ENCODE results near the gene CACHD1.

Gene CACHD1

GRCh38 chr1:64486193-64486592, 16.3 kb downstream of the CACHD1 start:
- TF ChIP-seq CTCF (IDR thresholded peaks at IDR 0.05; ENCODE audit: insufficient read depth, low read length), result no peak
- TF ChIP-seq REST (IDR thresholded peaks at IDR 0.05; ENCODE audit: insufficient replicate concordance, low read depth), result no peak
- no peak for TF ChIP-seq SPI1 (IDR thresholded peaks at IDR 0.05; ENCODE audit: borderline replicate concordance, low read depth)
- TF ChIP-seq GABPA (IDR thresholded peaks at IDR 0.05; ENCODE audit: low read depth), result no peak
- no peak for TF ChIP-seq POLR2AphosphoS5 (IDR thresholded peaks at IDR 0.05; ENCODE audit: low read depth)
- Histone ChIP-seq H3K27me3 (ENCODE audit: insufficient read depth, poor library complexity, severe bottlenecking) (peaks cover 7% of the 10 kb centered on the region), H3K27ac (replicated peaks) (no peak overlapping the region), H3K4me3 (replicated peaks; ENCODE audit: insufficient read depth, low read length) (no peak overlapping the region)
- no peak for DNase-seq (ENCODE audit: low read depth in 1 of 2, low spot score in 1 of 2)

GRCh38 chr1:64487061-64487460, 17.1 kb downstream of the CACHD1 start:
- TF ChIP-seq SPI1 (IDR thresholded peaks at IDR 0.05; ENCODE audit: borderline replicate concordance, low read depth), result no peak
- TF ChIP-seq REST (IDR thresholded peaks at IDR 0.05; ENCODE audit: insufficient replicate concordance, low read depth), result no peak
- TF ChIP-seq POLR2AphosphoS5 (IDR thresholded peaks at IDR 0.05; ENCODE audit: low read depth), result no peak
- TF ChIP-seq CTCF (IDR thresholded peaks at IDR 0.05; ENCODE audit: insufficient read depth, low read length), result no peak
- TF ChIP-seq GABPA (IDR thresholded peaks at IDR 0.05; ENCODE audit: low read depth), result no peak
- H3K4me3 ChIP-seq (replicated peaks; ENCODE audit: insufficient read depth, low read length), result no peak overlapping the region
- H3K27ac ChIP-seq (replicated peaks), result no peak overlapping the region
- peaks cover 4% of the 10 kb centered on the region for H3K27me3 ChIP-seq (ENCODE audit: insufficient read depth, poor library complexity, severe bottlenecking)
- DNase-seq (ENCODE audit: low read depth in 1 of 2, low spot score in 1 of 2), result no peak

- Histone ChIP-seq H3K4me3 (replicated peaks; ENCODE audit: insufficient read depth, low read length) (no peak overlapping the region), H3K27ac (replicated peaks) (no peak overlapping the region), H3K27me3 (ENCODE audit: insufficient read depth, poor library complexity, severe bottlenecking) (peaks cover 4% of the 10 kb centered on the region)
- TF ChIP-seq GABPA (IDR thresholded peaks at IDR 0.05; ENCODE audit: low read depth) (no peak), CTCF (IDR thresholded peaks at IDR 0.05; ENCODE audit: insufficient read depth, low read length) (no peak), SPI1 (IDR thresholded peaks at IDR 0.05; ENCODE audit: borderline replicate concordance, low read depth) (no peak), POLR2AphosphoS5 (IDR thresholded peaks at IDR 0.05; ENCODE audit: low read depth) (no peak), REST (IDR thresholded peaks at IDR 0.05; ENCODE audit: insufficient replicate concordance, low read depth) (no peak)
- no peak for DNase-seq (ENCODE audit: low read depth in 1 of 2, low spot score in 1 of 2)
Observed at GRCh38 chr1:64488862-64489261, 18.9 kb downstream of the CACHD1 start.

Data from HL-60 (cell line).